ENCODE data around the gene MYL1.

Gene MYL1

DNA sequence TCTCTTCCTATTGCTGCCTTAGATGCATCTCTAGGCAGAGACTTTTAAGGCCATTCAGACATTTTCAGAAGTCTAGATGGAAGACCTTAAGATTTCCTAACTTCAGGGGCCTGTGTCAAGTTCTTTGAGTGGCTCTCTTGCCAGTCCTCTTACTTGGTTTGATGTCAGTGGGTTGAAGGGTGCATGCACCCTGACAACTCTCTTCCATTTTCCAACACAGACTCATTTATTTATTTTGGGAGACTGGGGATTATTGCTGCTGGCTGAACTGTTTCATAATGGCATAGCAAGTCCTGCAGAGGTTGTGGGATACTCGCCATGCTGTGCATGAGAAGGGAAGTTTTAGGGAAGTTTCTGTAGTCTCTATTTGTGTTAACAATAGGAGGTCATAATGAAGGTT lies 50.7 kb downstream of the MYL1 start:
- TF ChIP-seq ZBTB7A (IDR thresholded peaks at IDR 0.05; ENCODE audit: low read depth) (no peak), EP300 (IDR thresholded peaks at IDR 0.05; ENCODE audit: borderline replicate concordance) (no peak), TAF1 (IDR thresholded peaks at IDR 0.05; ENCODE audit: low read depth) (no peak), EGR1 (IDR thresholded peaks at IDR 0.05) (no peak), FOXM1 (IDR thresholded peaks at IDR 0.05; ENCODE audit: borderline replicate concordance, low read depth) (no peak), RAD21 (IDR thresholded peaks at IDR 0.05; ENCODE audit: low read depth) (no peak), CREB1 (IDR thresholded peaks at IDR 0.05; ENCODE audit: low read depth) (no peak), YY1 (IDR thresholded peaks at IDR 0.05; ENCODE audit: low read depth) (no peak), CEBPB (IDR thresholded peaks at IDR 0.05) (no peak), TCF12 (IDR thresholded peaks at IDR 0.05; ENCODE audit: low read depth) (no peak), NFIC (IDR thresholded peaks at IDR 0.05) (no peak), TEAD4 (IDR thresholded peaks at IDR 0.05) (no peak)
- TF ChIP-seq, protein P1, sequence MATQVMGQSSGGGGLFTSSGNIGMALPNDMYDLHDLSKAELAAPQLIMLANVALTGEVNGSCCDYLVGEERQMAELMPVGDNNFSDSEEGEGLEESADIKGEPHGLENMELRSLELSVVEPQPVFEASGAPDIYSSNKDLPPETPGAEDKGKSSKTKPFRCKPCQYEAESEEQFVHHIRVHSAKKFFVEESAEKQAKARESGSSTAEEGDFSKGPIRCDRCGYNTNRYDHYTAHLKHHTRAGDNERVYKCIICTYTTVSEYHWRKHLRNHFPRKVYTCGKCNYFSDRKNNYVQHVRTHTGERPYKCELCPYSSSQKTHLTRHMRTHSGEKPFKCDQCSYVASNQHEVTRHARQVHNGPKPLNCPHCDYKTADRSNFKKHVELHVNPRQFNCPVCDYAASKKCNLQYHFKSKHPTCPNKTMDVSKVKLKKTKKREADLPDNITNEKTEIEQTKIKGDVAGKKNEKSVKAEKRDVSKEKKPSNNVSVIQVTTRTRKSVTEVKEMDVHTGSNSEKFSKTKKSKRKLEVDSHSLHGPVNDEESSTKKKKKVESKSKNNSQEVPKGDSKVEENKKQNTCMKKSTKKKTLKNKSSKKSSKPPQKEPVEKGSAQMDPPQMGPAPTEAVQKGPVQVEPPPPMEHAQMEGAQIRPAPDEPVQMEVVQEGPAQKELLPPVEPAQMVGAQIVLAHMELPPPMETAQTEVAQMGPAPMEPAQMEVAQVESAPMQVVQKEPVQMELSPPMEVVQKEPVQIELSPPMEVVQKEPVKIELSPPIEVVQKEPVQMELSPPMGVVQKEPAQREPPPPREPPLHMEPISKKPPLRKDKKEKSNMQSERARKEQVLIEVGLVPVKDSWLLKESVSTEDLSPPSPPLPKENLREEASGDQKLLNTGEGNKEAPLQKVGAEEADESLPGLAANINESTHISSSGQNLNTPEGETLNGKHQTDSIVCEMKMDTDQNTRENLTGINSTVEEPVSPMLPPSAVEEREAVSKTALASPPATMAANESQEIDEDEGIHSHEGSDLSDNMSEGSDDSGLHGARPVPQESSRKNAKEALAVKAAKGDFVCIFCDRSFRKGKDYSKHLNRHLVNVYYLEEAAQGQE (IDR thresholded peaks at IDR 0.05; ENCODE audit: low read depth) = no peak
- TF ChIP-seq, protein P2, sequence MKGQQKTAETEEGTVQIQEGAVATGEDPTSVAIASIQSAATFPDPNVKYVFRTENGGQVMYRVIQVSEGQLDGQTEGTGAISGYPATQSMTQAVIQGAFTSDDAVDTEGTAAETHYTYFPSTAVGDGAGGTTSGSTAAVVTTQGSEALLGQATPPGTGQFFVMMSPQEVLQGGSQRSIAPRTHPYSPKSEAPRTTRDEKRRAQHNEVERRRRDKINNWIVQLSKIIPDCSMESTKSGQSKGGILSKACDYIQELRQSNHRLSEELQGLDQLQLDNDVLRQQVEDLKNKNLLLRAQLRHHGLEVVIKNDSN (IDR thresholded peaks at IDR 0.05) = no peak
- TF ChIP-seq, protein P3, sequence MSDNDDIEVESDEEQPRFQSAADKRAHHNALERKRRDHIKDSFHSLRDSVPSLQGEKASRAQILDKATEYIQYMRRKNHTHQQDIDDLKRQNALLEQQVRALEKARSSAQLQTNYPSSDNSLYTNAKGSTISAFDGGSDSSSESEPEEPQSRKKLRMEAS (IDR thresholded peaks at IDR 0.05) = no peak

DNA sequence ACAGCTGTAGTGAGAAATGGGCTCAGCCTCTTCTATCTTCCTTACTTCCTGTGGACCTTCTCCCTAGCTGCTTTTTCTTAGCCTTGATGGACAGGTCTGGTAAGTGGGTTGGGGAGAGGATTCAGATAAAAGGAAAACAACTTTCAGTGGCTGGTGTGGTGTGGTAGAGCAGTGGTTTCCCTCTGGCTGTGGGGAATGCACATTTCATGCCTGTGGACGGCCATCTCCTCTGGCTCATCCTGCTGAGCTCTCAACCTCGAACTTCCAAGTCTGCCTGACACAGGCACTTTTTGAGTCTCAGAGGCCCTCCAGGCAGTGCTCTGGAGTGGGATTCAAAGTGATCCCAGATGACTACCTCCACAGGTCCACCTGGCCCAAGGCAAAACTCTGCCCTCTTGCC lies 51.1 kb downstream of the MYL1 start:
- TF ChIP-seq TCF12 (IDR thresholded peaks at IDR 0.05; ENCODE audit: low read depth) (no peak), YY1 (IDR thresholded peaks at IDR 0.05; ENCODE audit: low read depth) (no peak), TEAD4 (IDR thresholded peaks at IDR 0.05) (no peak), FOXM1 (IDR thresholded peaks at IDR 0.05; ENCODE audit: borderline replicate concordance, low read depth) (no peak), EGR1 (IDR thresholded peaks at IDR 0.05) (no peak), EP300 (IDR thresholded peaks at IDR 0.05; ENCODE audit: borderline replicate concordance) (no peak), CEBPB (IDR thresholded peaks at IDR 0.05) (no peak), NFIC (IDR thresholded peaks at IDR 0.05) (no peak), ZBTB7A (IDR thresholded peaks at IDR 0.05; ENCODE audit: low read depth) (no peak), CREB1 (IDR thresholded peaks at IDR 0.05; ENCODE audit: low read depth) (no peak)
- TF ChIP-seq, protein P3 (IDR thresholded peaks at IDR 0.05) = no peak
- TF ChIP-seq, protein P2 (IDR thresholded peaks at IDR 0.05) = no peak
- TF ChIP-seq, protein P1 (IDR thresholded peaks at IDR 0.05; ENCODE audit: low read depth) = no peak

DNA sequence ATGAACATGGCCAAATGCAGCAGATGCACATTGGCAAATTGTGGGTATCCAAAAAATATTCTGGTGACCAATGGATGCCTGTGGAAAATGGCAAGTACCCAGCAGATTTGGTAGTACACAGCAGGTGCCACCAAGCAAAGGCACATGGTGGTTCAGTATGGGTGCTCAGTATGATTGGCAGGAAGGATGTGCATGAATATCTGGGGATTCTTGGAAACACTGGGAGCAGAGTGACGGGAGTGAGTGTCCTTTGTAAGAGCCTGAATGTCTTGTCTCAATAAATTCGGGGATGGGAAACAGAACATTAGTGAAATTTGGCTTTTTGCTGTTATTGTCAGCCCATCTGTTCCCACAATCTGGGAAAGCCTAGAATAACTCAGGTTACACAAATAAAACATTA lies 52.9 kb downstream of the MYL1 start:
- TF ChIP-seq CEBPB (IDR thresholded peaks at IDR 0.05) (no peak), NFIC (IDR thresholded peaks at IDR 0.05) (no peak)
- TF ChIP-seq, protein P3 (IDR thresholded peaks at IDR 0.05) = no peak

DNA sequence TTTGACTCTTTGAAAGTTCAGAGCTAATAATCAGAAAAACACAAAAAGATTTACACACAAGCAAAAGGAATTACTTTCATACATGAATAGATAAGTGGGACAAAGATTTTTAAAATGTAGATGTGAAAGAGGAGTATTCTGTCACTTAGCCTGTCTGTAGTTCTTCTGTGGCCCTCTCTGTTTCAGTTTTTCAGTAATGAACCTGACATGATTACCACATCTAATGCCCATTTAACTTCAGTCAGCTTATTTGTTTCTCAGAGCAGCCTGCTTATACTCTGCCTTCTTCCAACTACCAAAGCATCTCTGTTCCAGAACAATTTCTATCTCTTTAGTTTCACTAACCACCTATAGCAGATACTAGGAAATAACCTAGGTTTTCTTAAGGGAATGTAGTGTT lies 55.3 kb downstream of the MYL1 start:
- TF ChIP-seq NFIC (IDR thresholded peaks at IDR 0.05) (no peak), CEBPB (IDR thresholded peaks at IDR 0.05) (no peak), TAF1 (IDR thresholded peaks at IDR 0.05; ENCODE audit: low read depth) (no peak), CREB1 (IDR thresholded peaks at IDR 0.05; ENCODE audit: low read depth) (no peak)

DNA sequence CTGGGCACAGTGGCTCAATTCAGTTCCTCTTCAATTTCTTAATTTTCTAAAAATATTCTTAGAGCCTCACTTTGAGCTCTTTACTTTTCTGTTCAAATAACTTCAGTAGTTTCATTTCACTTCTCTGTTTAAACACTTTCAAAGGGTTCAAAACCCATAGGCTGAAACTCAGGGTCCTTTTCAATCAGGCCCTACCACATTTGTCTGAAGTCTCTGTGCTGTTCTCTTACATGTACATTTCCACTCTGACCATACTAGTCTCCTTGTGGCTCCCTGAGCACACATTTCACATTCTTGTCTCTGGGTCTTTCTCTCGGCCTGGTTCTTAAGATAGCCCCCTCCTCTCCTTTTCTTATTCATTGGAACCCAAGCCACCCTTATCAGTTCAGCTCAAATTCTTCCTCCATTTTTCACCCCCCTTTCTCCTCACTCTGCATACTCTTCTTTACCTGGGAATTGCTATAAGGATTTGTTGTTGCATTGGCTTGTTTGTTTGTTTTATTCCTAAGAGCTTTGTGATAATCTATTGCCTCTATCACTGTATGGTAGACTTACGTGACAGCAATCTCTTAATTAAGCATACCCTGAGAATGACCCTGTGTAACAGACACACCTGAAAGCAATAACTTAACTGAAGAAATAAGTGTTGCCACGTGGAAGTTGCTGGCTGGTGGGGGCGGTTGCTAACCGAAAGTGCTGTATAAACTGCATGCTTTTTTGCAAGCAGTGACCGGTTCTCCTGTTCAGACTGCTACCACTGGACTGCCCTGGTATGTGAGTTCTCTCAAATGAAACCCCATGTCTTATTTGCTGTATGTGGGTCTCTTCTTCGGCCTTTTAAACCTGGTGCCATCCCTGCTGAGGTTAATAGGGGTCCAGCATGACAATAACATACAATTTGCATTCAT lies 62.0 kb downstream of the MYL1 start:
- TF ChIP-seq EGR1 (IDR thresholded peaks at IDR 0.05) = no peak
- TF ChIP-seq, protein P2 (IDR thresholded peaks at IDR 0.05) = no peak
- TF ChIP-seq RAD21 (IDR thresholded peaks at IDR 0.05; ENCODE audit: low read depth) = no peak
- TF ChIP-seq FOXM1 (IDR thresholded peaks at IDR 0.05; ENCODE audit: borderline replicate concordance, low read depth) = no peak
